ENCODE results near the gene TMEM176B.
A peak's percentile ranks its signal among the peaks of the same experiment; 100 is the strongest.

The TMEM176B gene

GRCh38 chr7:150799741-150800580, at the start of gene TMEM176B:
Gene TMEM176B (minus strand): TSS chr7:150800364. CDS start chr7:150796569, 3,795 bp downstream.
- peak; percentile 38 for DNase-seq

GRCh38 chr7:150849204-150849775, 49.1 kb upstream of the TMEM176B start:
- DNase-seq, result no peak

GRCh38 chr7:150848561-150849115, 48.5 kb upstream of the TMEM176B start:
- no peak for DNase-seq

- DNase-seq, result no peak
Measured at GRCh38 chr7:150848111-150848510, 47.9 kb upstream of the TMEM176B start.

- no peak for DNase-seq
Measured at GRCh38 chr7:150847536-150847935, 47.4 kb upstream of the TMEM176B start.

GRCh38 chr7:150846291-150847115, 46.3 kb upstream of the TMEM176B start:
- no peak for DNase-seq

- no peak for DNase-seq
Measured at GRCh38 chr7:150845421-150845861, 45.3 kb upstream of the TMEM176B start.

GRCh38 chr7:150842716-150843115, 42.6 kb upstream of the TMEM176B start:
- DNase-seq, result no peak

GRCh38 chr7:150842018-150842417, 41.9 kb upstream of the TMEM176B start:
- no peak for DNase-seq

GRCh38 chr7:150838965-150839650, 38.9 kb upstream of the TMEM176B start:
- DNase-seq, result no peak

GRCh38 chr7:150835702-150836280, 35.6 kb upstream of the TMEM176B start:
- no peak for DNase-seq

GRCh38 chr7:150835019-150835418, 34.9 kb upstream of the TMEM176B start:
- no peak for DNase-seq

- no peak for DNase-seq
Measured at GRCh38 chr7:150831851-150832250, 31.7 kb upstream of the TMEM176B start.

GRCh38 chr7:150830937-150831336, 30.8 kb upstream of the TMEM176B start:
- peak; percentile 94 for DNase-seq

GRCh38 chr7:150829426-150829825, 29.3 kb upstream of the TMEM176B start:
- no peak for DNase-seq

GRCh38 chr7:150828384-150828783, 28.2 kb upstream of the TMEM176B start:
- no peak for DNase-seq

GRCh38 chr7:150826061-150826849, 26.1 kb upstream of the TMEM176B start:
- no peak for DNase-seq

- DNase-seq, result no peak
Measured at GRCh38 chr7:150824379-150825177, 24.4 kb upstream of the TMEM176B start.

- DNase-seq, result no peak
Measured at GRCh38 chr7:150823484-150824126, 23.4 kb upstream of the TMEM176B start.

GRCh38 chr7:150823043-150823442, 22.9 kb upstream of the TMEM176B start:
- DNase-seq, result no peak
